Measurements from ENCODE around the gene JUP.
A peak's percentile ranks its signal among the peaks of the same experiment; 100 is the strongest.
"Not testable (repeated sequence)": the region's sequence is repeated elsewhere in the genome, so short reads cannot be mapped to it uniquely, and the experiment has no call there.

JUP gene

DNA sequence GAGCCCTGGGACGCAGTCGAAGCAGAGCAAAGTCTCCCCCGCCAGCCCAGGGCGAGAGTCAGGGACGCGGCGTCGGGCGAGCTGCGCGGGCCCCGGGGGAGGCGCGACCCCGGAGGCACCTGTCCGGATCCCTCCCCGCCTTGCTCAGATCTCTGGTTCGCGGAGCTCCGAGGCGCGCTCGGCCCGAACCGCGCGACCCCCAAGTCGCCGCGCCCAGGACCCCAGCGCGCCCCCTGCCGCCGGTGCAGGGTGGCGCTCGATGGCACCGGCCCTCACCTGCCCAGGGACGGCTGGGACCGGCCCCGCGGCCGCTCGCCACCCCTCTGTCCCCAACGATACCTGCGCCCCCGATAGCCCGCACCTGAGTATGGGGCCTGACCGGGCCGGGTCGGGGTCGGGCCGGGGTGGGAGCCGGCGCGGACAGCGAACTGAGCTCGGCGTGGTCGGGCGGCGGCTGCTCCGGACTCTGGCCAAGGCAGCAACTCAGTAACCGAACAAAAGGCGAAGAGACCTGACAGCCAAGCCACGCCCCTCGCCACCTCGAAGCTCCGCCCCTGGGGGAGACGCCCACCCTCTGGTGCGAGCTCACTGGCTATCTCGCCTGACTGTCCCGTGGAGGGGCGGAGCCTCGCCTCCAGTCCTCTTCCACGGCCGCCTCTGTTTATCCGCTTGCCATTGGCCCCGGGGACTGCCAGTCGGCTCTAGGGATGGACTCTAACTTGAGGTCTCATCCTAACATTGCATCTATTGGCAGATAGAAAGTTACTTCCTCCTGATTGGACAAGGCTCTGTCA lies at the start of gene JUP:
JUP (minus strand) TSS at position 485 of the 794 bp plus-strand sequence. CDS start 14,857 bp downstream, outside the sequence.
- peak; percentile 99 for DNase-seq

DNA sequence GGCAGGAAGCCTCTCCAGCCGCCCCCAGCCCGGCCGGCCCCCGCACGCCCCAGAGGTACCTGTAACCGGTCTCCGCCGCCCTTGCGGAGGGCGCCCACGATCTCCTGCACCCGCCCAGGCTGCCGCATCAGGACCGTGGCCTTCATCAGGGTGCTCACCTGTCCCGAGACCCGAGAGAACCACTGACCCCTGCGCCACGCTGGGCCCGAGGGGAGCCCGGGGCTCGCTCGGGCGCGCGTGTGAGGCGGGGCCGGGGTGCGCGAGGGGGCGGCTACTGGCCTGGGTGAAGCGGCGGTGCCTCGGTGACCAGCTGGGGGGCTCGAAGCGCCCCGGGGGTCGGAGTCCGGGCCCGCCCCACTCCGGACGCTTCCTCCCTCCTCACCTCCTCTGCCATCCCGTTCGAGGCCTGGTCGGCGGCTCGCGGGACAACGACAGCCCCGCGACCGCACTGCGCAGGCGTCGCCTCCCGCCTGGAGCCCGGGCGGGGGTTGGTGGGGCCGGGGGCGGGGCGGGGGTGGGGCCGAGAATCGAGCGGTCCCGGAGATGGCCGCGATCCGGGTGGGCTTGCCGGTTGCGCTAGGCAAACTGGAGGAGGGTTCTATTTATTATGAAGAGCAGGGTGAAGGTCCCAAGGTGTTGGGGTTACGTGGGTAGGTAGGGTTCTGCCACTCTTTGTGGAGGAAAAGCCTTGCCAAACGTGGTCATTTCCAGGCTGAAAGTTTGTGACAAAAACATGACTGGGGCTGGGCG lies 49.5 kb upstream of the JUP start, which contains the start of gene NT5C3B:
NT5C3B (minus strand) TSS at position 433 of the 750 bp plus-strand sequence; CDS start at position 394, 39 bp downstream.
- DNase-seq: peak; percentile 30 to 38

DNA sequence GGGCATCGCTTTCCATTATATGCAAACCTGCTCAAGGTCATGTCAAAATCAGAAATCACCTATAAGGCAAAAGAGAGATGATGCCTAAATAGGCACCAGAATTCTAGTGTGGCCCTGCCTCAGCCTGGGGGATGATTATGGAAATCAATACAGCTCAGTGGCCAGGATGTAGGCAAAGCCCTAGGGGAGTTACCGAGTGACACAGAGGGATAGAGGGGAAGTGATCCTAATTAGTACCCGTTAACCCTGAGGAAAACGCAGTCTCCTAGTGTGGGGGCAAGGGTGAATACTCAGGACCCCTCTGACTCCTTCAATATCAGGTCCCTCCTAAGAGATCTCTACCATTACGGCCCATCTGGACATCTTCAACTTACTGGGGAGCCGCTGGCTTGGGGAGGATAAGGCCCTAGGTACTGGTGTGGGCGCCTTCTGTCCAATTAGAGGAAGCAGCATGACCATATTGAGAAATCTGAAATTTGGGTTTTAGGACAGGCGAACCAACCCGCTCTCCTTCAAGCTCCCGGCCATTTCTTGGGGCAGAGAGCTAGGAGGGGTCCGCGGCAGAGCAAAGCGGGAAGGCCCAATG lies 48.8 kb upstream of the JUP start:
- DNase-seq: peak; percentile 58 to 60

DNA sequence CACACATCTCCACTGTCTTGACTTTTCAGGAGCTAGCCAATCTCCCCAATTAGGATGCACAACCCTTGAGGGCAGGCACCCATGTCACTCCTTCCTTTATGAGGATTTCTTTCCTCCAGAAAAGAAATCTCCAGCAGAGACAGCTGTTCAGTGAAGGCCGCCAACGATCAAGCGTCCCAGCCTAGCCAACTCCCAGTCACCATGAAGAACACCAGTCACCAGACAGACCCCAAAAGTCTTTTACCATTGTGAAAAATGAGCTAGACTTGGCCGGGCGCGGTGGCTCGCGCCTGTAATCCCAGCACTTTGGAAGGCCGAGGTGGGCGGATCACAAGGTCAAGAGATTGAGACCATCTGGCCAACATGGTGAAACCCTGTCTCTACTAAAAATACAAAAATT lies 43.5 kb upstream of the JUP start:
- DNase-seq: not testable (repeated sequence)

DNA sequence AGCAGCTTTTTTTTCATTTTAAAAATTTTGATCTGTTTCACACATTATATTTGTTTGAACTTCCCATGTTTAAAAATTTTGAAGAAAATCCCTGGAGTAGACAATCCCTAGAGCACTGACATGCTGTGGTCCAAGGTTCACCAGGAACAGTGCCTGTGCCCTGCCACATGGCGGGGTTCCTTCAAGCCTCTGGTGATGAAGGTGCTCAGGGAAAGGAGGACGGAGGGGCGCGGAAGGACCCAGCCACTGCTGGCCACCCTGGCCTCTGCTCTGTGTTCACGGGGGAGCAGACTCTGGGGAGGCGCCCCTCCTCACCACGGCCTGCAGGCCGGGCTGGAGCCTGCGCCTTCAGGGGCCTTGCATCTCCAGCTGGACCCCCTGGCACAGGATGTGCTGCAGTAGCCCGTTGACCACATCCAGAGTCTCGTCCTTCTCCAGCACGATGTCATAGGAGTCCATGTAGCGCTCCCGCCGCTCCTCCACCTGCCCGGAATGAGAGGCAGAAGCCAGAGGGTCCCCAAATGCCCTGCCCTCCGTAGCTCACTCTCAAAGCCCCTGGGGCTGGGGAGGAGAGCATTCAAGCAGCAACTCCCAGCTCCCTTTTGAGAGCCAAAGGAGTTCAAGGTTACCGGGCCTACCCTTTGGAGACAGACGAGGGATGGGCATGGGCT lies 38.8 kb upstream of the JUP start:
- DNase-seq: no peak

DNA sequence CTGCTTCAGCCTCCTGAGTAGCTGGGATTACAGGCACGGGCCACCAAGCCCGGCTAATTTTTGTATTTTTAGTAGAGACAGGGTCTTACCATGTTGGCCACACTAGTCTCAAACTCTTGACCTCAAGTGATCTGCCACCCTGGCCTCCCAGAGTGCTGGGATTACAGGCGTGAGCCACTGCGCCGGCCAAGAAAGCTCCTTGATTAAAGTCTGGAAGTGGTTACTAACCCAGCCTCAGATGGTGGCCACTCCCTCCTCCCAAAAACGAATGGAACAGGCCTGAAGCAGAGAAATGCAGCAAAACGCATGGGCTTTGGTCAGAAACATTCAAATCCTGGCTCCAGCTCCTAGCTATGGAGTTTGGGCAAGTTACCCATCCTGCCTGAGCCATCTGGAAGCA lies 37.6 kb upstream of the JUP start:
- no peak for DNase-seq

DNA sequence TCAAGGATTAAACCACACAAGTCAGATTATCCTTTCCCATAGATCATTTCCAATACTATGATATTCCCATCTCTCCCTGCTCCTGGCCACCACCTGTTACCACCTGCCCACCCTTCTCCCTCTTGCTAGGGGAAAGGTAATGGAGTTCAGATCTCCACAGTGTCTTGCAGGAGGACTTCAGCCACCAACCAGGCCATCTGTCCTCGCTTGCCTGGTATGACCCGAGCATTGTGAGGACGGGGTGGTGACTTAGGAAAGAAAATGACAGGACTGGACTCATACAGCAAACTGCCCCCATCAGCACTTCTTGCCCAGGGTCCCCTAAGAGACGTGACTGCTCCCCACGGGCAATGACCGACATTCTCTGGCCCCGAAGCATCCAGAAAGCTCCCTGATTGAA lies 37.1 kb upstream of the JUP start:
- no peak for DNase-seq

DNA sequence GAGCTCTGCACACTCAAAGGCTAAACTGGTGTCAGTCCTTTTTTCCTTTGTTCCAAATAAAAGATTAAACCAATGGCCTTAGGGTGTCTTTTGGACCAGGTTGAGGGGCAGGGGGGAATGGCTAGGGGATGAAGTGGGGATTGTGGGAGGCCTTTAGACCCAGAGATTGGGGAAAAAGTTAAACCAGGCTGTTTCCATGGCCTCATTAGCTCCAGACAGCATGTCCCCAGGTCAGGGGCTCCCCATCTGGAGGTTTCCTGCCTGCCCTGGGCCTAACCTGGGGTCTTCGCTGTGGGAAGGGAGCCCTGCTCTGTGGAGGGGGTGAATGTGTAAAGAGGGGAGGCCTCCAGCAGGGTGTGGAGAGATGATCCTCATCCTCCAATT lies 36.6 kb upstream of the JUP start:
- DNase-seq: no peak

DNA sequence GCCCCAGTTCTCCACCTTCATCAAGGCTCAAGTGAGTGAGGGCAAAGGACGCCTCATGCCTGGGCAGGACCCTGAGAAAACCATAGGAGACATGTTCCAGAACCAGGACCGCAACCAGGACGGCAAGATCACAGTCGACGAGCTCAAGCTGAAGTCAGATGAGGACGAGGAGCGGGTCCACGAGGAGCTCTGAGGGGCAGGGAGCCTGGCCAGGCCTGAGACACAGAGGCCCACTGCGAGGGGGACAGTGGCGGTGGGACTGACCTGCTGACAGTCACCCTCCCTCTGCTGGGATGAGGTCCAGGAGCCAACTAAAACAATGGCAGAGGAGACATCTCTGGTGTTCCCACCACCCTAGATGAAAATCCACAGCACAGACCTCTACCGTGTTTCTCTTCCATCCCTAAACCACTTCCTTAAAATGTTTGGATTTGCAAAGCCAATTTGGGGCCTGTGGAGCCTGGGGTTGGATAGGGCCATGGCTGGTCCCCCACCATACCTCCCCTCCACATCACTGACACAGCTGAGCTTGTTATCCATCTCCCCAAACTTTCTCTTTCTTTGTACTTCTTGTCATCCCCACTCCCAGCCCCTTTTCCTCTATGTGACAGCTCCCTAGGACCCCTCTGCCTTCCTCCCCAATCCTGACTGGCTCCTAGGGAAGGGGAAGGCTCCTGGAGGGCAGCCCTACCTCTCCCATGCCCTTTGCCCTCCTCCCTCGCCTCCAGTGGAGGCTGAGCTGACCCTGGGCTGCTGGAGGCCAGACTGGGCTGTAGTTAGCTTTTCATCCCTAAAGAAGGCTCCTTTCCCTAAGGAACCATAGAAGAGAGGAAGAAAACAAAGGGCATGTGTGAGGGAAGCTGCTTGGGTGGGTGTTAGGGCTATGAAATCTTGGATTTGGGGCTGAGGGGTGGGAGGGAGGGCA lies 36.0 kb upstream of the JUP start:
- DNase-seq: no peak

DNA sequence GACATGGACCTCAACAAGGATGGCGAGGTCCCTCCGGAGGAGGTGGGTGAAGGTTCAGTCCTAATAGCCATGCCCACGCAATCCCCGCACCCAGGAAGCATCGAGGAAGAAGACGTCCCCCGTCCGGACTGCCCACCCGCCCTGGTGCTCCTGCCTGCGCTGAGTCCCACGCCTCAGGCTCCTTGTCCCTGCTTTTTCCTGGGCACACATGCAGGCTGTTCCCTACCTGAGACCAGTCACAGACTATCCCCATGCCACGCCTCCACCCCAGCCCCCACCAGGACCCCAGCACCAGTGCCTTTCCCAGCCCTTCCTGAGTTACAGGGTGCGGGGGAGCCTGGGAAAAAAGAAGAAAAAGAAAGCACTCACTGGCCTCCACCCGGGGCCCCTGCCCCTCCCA lies 35.3 kb upstream of the JUP start:
- no peak for DNase-seq

DNA sequence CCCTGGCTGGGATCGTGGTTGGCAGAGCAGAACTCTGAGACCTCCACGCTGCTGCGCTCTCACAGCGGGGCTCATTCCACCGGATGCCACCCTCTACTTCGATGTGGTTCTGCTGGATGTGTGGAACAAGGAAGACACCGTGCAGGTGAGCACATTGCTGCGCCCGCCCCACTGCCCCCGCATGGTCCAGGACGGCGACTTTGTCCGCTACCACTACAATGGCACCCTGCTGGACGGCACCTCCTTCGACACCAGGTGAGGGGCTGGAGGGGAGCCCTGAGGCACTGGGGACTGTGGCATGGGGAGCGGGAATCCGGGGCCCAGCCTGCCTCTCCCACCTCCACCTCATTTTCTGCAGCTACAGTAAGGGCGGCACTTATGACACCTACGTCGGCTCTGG lies 31.5 kb upstream of the JUP start:
- DNase-seq: no peak

DNA sequence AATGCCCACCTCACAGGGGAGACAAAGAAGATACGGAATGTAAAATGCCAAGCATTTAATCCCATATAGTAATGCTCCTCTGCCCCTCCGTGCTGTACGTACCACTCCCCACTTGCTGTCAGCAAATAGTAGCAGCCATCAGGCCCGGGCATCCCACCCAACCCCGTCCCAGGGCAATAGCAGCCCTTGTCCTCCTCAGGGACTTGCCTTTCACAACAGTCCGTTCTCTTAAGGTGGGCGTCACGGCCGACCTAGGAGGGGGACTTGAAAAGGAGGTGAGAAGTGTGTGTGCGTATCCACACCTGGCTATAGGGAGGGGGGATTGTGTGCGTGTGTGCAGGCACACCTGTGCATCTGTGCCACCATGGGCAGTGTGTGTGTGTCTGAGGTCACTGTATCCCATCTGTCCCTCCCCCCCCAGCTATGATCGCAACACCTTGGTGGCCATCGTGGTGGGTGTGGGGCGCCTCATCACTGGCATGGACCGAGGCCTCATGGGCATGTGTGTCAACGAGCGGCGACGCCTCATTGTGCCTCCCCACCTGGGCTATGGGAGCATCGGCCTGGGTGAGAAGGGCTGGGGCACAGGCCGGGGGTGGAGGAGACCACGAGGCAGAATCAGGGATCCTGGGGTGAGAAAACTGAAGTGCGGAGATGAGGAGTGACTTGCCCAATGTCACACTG lies 30.3 kb upstream of the JUP start:
- no peak for DNase-seq

DNA sequence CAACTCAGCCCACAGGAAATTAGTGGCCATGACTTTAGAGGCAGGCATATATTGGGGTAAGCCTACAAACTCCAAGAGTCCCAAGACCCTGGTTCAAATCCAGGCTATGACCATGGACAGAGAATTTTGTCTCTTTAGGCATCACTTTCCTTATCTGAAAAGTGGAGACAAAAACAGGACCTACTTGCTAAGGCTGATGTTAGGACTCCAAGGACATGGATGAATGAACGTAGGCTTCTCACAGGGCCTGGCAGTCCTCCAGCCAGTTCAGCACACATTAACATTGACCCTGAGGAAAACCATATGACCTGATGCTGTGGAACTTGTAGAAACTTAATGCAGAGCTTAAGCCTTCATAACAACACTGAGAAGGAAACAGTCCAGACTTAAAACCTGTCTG lies 27.7 kb upstream of the JUP start:
- DNase-seq: no peak

DNA sequence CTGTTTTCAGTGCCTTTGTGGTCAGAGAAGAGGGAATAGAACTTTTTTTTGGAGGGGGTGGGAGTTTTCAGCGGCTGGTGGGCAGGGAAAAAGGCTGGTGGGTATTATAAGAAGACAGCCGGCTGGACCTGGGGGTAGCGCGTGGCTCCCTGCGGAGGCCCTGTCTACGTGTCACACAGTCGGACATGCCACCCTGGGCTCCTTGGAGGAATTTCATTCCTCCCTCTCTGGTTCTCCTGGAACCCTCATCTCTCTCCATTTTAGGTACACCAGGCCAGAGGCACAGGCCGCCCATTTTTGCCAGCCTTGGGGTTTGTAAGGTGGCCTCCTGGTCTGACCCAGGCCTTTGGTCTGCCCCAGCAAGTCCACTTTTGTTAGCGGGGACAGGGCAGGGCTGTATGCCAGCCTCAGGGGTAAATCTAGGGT lies 27.2 kb upstream of the JUP start:
- no peak for DNase-seq

DNA sequence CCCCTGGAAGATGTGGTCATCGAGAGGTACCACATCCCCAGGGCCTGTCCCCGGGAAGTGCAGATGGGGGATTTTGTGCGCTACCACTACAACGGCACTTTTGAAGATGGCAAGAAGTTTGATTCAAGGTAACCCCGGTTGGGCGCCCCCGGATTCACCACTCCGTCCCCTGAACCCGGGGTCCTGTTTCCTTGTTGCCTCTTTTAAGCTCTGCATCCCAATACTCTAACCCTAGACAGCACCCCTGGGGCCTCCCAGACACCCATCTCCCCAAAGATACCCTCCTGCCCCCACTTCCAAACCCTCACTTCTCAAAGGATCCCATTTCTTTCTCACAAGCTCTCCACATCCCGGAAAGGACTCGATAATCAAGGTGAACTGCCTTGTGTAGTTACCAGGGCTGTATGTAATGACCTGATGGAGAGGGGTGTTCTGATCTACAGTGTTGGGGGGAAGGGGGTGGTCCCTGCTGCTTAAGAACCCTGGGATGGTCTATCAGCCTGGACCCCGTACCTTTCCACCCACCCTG lies 26.7 kb upstream of the JUP start:
- no peak for DNase-seq

DNA sequence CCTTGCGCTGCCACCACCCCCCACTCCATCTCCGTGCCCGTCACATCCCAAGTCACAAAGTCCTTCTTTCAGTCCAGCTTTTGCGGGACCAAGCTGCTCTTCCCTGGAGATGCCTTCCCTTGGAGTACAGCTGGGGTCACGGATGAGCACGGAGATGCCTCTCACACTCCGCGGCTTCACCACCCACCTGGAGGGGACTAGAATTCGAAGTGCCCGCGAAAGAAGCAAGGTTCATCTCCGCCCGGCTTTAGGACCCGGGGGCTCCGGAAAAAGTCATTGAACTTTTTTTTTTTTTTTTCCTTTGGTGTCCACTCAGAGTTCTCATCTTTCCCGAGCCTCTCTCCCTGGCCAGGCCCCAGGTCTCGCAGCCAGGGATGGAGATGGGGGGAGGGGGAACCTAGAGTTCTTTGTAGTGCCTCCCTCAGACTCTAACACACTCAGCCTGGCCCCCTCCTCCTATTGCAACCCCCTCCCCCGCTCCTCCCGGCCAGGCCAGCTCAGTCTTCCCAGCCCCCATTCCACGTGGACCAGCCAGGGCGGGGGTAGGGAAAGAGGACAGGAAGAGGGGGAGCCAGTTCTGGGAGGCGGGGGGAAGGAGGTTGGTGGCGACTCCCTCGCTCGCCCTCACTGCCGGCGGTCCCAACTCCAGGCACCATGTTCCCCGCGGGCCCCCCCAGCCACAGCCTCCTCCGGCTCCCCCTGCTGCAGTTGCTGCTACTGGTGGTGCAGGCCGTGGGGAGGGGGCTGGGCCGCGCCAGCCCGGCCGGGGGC lies 26.1 kb upstream of the JUP start, which contains the start of gene FKBP10:
FKBP10 (plus strand) TSS at position 624 of the 771 bp plus-strand sequence; CDS start at position 655, 31 bp downstream.
- peak; percentile 39 for DNase-seq

DNA sequence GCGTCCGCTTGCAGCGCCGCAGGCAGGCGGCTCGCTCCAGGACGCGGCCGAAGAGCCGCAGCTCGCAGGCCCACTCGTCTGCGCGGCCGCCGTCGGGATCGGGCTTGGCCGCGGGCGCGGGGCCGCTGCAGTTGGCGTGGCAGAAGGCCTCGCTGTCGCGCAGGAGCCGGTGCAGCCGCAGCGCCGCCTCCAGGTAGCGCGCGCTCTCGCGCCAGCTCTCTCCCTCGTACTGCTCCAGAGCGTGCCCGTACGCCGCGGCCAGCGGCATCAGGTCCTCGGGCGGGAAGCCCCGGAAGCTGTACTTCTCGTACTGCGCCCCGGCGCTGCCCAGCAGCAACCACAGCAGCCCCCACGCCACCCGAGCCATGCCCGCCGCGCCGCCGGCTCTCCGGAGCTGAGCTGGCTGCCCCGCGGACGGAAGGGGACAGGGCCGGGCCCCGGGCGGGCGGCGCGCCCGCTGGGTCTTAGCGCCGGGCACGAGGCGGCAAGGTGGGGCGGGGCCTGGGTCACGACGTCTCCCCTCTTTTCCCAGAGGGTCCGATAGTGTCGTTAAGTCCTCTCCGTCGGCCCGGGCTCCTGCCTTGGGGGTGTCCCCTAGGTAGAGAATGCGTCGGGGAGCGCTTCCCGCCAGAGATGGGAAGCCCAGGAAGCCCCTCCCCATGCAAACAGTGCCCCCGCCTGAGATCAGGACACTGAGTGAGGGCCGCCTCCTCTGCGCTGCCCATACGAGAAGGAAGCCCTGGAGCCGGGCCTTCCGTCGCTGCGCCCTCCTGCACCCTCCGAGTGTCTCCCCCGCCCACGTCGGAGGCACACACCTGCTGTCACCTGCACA lies 25.3 kb upstream of the JUP start, which contains the start of gene P3H4:
P3H4 (minus strand) TSS at position 401 of the 832 bp plus-strand sequence; CDS start at position 367, 34 bp downstream.
- DNase-seq: peak; percentile 78 to 85

DNA sequence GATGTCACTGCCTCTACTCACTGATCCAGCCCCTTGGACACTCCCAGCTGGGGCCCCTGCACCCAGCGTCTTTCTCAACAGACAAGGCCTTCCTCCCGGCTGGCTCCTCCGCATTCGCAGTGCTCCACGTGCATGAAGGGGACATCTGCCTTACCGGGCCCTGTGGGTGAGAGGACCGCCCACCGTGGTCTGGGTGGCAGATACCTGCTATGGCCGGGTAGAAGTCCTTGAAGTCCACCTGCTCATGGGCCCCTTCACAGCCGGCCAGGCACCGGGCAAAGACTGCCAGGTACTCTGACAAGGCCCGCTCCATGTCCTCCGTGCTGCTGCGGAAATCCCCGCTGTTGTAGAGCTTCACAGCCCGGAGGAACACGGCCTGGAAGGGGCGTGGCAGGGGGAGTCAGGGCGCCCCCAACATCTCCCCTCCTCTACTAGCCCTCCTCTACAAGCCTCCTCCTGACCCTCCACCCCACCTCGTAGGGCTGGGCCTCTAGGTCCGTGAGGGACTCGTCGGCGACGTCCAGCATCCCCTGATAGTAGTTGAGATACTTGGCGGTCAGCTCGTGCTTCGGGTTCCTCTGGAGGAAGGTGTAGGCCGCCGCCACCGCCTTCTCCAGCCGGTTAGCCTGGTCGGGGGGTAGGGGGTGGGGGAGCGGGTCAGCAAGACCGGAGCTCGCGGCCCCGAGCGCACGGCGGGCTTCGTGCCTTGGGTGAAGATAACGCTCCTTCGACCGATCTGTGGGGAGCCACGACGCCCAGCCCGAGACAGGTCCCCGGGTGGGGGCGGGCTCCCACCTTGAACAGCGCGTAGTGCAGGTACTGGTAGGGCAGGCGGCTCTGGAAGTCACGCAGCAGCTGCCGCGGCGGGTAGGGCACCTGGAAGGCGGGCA lies 24.4 kb upstream of the JUP start:
- DNase-seq: no peak
